Breast epithelium (tissue), 4 donors: Measurements from ENCODE around the gene C8A. TPM values are rescaled to one million over a fixed set of nuclear protein-coding genes. Genes with fewer than 3 reads are reported as not detected.

ENCODE experiments used
- DNase-seq, 2 donors: peaks; one replicate each; pipeline ENCODE4 v3.0.0-alpha.2; 2019; ENCODE audit warnings: low spot score in 2 of 2
- H3K27ac ChIP-seq, 2 donors: fragments of 200-600 bp; sonication (generic) in 1 of 2; one replicate each; pipeline ENCODE4 v1.5.1; 2016 to 2019; ENCODE audit warnings: mild to moderate bottlenecking in 1 of 2
- H3K27me3 ChIP-seq, 2 donors: fragments of 200-600 bp; sonication (generic) in 1 of 2; one replicate each; pipeline versions ENCODE4 v1.5.1 to v1.6.0; 2017 to 2019; ENCODE audit warnings: control low read depth in 1 of 2, mild to moderate bottlenecking in 1 of 2
- H3K36me3 ChIP-seq: fragments of 200-600 bp; one replicate; pipeline ENCODE4 v1.5.1; 2019
- H3K4me1 ChIP-seq, 2 donors: fragments of 200-600 bp; sonication (generic); one replicate each; pipeline ENCODE4 v1.5.1; 2016 to 2019; ENCODE audit warnings: control low read depth in 1 of 2
- H3K4me3 ChIP-seq, 3 donors: fragments of 200-600 bp; sonication (generic); 1 replicate in 2 of 3; 2 replicates in 1 of 3; pipeline ENCODE4 v1.5.1; 2016 to 2019; ENCODE audit warnings: mild to moderate bottlenecking in 3 of 3, moderate library complexity in 2 of 3
- H3K9me3 ChIP-seq, 2 donors: fragments of 200-600 bp; sonication (generic) in 1 of 2; one replicate each; pipeline ENCODE4 v1.5.1; 2016 to 2019; ENCODE audit warnings: control low read depth in 1 of 2
- POLR2A ChIP-seq: fragments of 450-650 bp; IDR thresholded peaks from one replicate; pipeline ENCODE4 v1.6.1; 2016; ENCODE audit warnings: antibody characterized with exemption, mild to moderate bottlenecking, moderate library complexity
- POLR2AphosphoS5 ChIP-seq, 3 donors: sonication (generic); formaldehyde crosslinking; IDR thresholded peaks; one replicate each; pipeline ENCODE4 v1.6.1; 2017; ENCODE audit warnings: antibody characterized with exemption in 3 of 3
- intact Hi-C: fragments of 100-400 bp; cut with DNase I; formaldehyde crosslinking; loops from one replicate; pipeline ENCODE4 v1.15.1; 2023; ENCODE audit warnings: low total_unique reads
- total RNA-seq, 3 donors: library from RNA; depleted of rRNA; stranded (reverse); fragments of >200 nt; gene quantifications; one replicate each; pipeline ENCODE4 v1.1.0, GENCODE V29; 2016
- TF ChIP-seq, protein P1 (sequence below), 3 donors: fragments of 450-650 bp; IDR thresholded peaks; one replicate each; pipeline ENCODE4 v1.5.1; 2016 to 2017; ENCODE audit warnings: antibody characterized with exemption in 3 of 3, mild to moderate bottlenecking in 3 of 3, moderate library complexity in 3 of 3

The C8A gene
- total RNA-seq, 3 donors from 2014 or later, result not detected

- H3K9me3 ChIP-seq, result no peaks in the 10 kb centered on the region
- TF ChIP-seq POLR2A, result no peak
- no peak for TF ChIP-seq POLR2AphosphoS5 (IDR thresholded peaks at IDR 0.05)
- TF ChIP-seq, protein P1, sequence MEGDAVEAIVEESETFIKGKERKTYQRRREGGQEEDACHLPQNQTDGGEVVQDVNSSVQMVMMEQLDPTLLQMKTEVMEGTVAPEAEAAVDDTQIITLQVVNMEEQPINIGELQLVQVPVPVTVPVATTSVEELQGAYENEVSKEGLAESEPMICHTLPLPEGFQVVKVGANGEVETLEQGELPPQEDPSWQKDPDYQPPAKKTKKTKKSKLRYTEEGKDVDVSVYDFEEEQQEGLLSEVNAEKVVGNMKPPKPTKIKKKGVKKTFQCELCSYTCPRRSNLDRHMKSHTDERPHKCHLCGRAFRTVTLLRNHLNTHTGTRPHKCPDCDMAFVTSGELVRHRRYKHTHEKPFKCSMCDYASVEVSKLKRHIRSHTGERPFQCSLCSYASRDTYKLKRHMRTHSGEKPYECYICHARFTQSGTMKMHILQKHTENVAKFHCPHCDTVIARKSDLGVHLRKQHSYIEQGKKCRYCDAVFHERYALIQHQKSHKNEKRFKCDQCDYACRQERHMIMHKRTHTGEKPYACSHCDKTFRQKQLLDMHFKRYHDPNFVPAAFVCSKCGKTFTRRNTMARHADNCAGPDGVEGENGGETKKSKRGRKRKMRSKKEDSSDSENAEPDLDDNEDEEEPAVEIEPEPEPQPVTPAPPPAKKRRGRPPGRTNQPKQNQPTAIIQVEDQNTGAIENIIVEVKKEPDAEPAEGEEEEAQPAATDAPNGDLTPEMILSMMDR (IDR thresholded peaks at IDR 0.05), result no peak
- no peaks in the 10 kb centered on the region for H3K27me3 ChIP-seq
- H3K36me3 ChIP-seq, result no peaks in the 10 kb centered on the region
- H3K4me3 ChIP-seq, result no peak overlapping the region
- no peak overlapping the region for H3K27ac ChIP-seq
- intact Hi-C loops, result no loop called here
- H3K4me1 ChIP-seq, result no peaks in the 10 kb centered on the region
- DNase-seq, result no peak
Measured at GRCh38 chr1:56931686-56932085, 77.1 kb downstream of the C8A start.

DNA sequence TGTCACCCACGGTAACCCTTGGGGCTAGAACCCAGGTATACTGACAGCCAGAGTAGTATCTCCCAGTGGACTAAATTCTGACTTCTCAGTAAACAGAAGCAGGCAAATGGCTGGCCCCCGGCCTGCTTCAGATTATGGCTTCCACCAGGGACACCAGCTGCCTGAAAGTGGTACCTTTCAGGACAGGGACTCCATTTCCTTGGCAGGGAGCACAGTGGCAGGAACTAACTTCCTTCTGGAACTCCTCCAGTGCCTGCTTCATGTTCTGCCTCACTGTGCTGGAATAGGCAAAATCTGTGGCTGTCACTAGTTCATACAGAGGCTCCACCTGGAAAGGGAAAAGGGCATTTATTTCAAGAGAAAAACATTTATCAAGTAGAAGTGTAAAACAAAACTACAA, 78.6 kb downstream of the C8A start:
- TF ChIP-seq, protein P1 (IDR thresholded peaks at IDR 0.05), result no peak
- TF ChIP-seq POLR2AphosphoS5 (IDR thresholded peaks at IDR 0.05) (no peak), POLR2A (no peak)
- no peaks in the 10 kb centered on the region for H3K36me3 ChIP-seq
- no peak for DNase-seq
- H3K9me3 ChIP-seq, result no peaks in the 10 kb centered on the region
- intact Hi-C loops, result no loop called here
- H3K27ac ChIP-seq, result no peak overlapping the region
- H3K27me3 ChIP-seq, result no peaks in the 10 kb centered on the region
- H3K4me1 ChIP-seq, result no peaks in the 10 kb centered on the region
- no peak overlapping the region for H3K4me3 ChIP-seq

DNA sequence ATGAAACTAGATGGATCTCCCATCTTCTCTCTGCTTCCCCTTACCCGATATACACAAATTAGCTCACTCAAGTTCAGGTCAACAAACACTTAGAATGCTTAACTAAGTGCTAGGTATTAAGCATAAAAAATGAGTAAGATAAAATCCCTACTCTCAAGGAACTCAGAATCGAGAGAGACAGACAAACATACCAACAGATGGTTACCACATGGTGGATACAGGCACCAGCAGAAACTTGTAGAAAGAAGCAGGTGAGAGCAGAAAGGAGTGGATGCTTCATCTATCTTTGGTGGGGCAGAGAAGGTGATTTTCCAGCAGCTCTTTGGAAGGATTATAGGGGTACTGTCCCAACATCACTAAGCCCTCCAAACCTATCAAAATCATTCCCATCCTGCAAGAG, 79.0 kb downstream of the C8A start:
- no peaks in the 10 kb centered on the region for H3K27me3 ChIP-seq
- no peak overlapping the region for H3K27ac ChIP-seq
- no peaks in the 10 kb centered on the region for H3K9me3 ChIP-seq
- H3K36me3 ChIP-seq, result no peaks in the 10 kb centered on the region
- DNase-seq, result no peak
- intact Hi-C loops, result no loop called here
- no peaks in the 10 kb centered on the region for H3K4me1 ChIP-seq
- H3K4me3 ChIP-seq, result no peak overlapping the region
- TF ChIP-seq POLR2A (no peak), POLR2AphosphoS5 (IDR thresholded peaks at IDR 0.05) (no peak)
- TF ChIP-seq, protein P1 (IDR thresholded peaks at IDR 0.05), result no peak

- H3K9me3 ChIP-seq, result no peaks in the 10 kb centered on the region
- no peak for DNase-seq
- intact Hi-C loops, result no loop called here
- H3K27me3 ChIP-seq, result no peaks in the 10 kb centered on the region
- no peak overlapping the region for H3K4me3 ChIP-seq
- TF ChIP-seq POLR2AphosphoS5 (IDR thresholded peaks at IDR 0.05), result no peak
- TF ChIP-seq POLR2A, result no peak
- TF ChIP-seq, protein P1 (IDR thresholded peaks at IDR 0.05), result no peak
- no peak overlapping the region for H3K27ac ChIP-seq
- H3K4me1 ChIP-seq, result no peaks in the 10 kb centered on the region
- no peaks in the 10 kb centered on the region for H3K36me3 ChIP-seq
Measured at GRCh38 chr1:56934430-56935060, 79.9 kb downstream of the C8A start.

- Histone ChIP-seq H3K27ac (no peak overlapping the region), H3K36me3 (no peaks in the 10 kb centered on the region), H3K9me3 (no peaks in the 10 kb centered on the region), H3K4me3 (no peak overlapping the region), H3K4me1 (no peaks in the 10 kb centered on the region), H3K27me3 (no peaks in the 10 kb centered on the region)
- intact Hi-C loops, result no loop called here
- DNase-seq, result no peak
- no peak for TF ChIP-seq POLR2A
Measured at GRCh38 chr1:56938646-56939045, 84.0 kb downstream of the C8A start.

- no peak for DNase-seq
- intact Hi-C loops, result no loop called here
- Histone ChIP-seq H3K4me1 (no peaks in the 10 kb centered on the region), H3K36me3 (no peaks in the 10 kb centered on the region), H3K9me3 (no peaks in the 10 kb centered on the region), H3K27ac (no peak overlapping the region), H3K4me3 (no peak overlapping the region), H3K27me3 (no peaks in the 10 kb centered on the region)
- no peak for TF ChIP-seq POLR2A
- TF ChIP-seq, protein P1 (IDR thresholded peaks at IDR 0.05), result no peak
- TF ChIP-seq POLR2AphosphoS5 (IDR thresholded peaks at IDR 0.05), result no peak
Measured at GRCh38 chr1:56939209-56939608, 84.6 kb downstream of the C8A start.
